H1 (cell line): ENCODE results near the gene BMF. TPM values are rescaled to one million over a fixed set of nuclear protein-coding genes. Genes with fewer than 3 reads are reported as not detected.
"Not testable (repeated sequence)": the region's sequence is repeated elsewhere in the genome, so short reads cannot be mapped to it uniquely, and the experiment has no call there.

Experiments
- CTCF ChIA-PET: fragments of 300-600 bp; sonication (Branson Sonifier 250); formaldehyde crosslinking; loops from one replicate; lab custom pipeline; 2021; ENCODE audit not compliant: partially characterized antibody; lab: Charles Lee
- POLR2A ChIA-PET: fragments of 300-600 bp; sonication (Branson Sonifier 250); formaldehyde crosslinking; loops from one replicate; lab custom pipeline; 2021; ENCODE audit warnings: inconsistent platforms; ENCODE audit not compliant: partially characterized antibody; lab: Charles Lee
- DNase-seq, 2 experiments: peaks; one replicate each; pipeline versions ENCODE4 v3.0.0 to v3.0.0-alpha.2; 2010 to 2022; ENCODE audit warnings: low spot score in 2 of 2, low read depth in 1 of 2, mixed read lengths in 1 of 2
- FAIRE-seq: peaks from 2 replicates; lab custom pipeline; 2011; peaks lifted over from hg19 to GRCh38; lab: Jason Lieb, UNC
- H2AFZ ChIP-seq: 2 replicates; pipeline ENCODE4 v1.8.1; 2012; ENCODE audit warnings: low read length, inconsistent platforms
- H2AK5ac ChIP-seq: 2 replicates; pipeline ENCODE4 v1.6.1; 2013; ENCODE audit warnings: low read depth, low read length
- H2BK120ac ChIP-seq: replicated peaks from 2 replicates; pipeline ENCODE3; 2013; ENCODE audit warnings: low read depth, low read length, inconsistent platforms
- H2BK12ac ChIP-seq: 2 replicates; pipeline ENCODE4 v1.6.1; 2013; ENCODE audit warnings: low read depth, low read length
- H2BK15ac ChIP-seq: 2 replicates; pipeline ENCODE4 v1.6.1; 2013; ENCODE audit warnings: low read length
- H2BK20ac ChIP-seq: 2 replicates; pipeline ENCODE4 v1.6.1; 2013; ENCODE audit warnings: low read length
- H2BK5ac ChIP-seq: 2 replicates; pipeline ENCODE4 v1.6.1; 2013; ENCODE audit warnings: low read depth, low read length
- H3K14ac ChIP-seq: 2 replicates; pipeline ENCODE4 v1.6.1; 2013; ENCODE audit warnings: inconsistent platforms; ENCODE audit not compliant: insufficient read length
- H3K18ac ChIP-seq: 2 replicates; pipeline ENCODE4 v1.6.1; 2013; ENCODE audit warnings: low read length; ENCODE audit errors: extremely low read depth
- H3K23ac ChIP-seq: 2 replicates; pipeline ENCODE4 v1.6.1; 2013; ENCODE audit warnings: inconsistent platforms; ENCODE audit not compliant: insufficient read length
- H3K23me2 ChIP-seq: 2 replicates; pipeline ENCODE4 v1.6.1; 2013; ENCODE audit warnings: low read depth, low read length
- H3K27ac ChIP-seq: 2 replicates; pipeline ENCODE4 v1.6.1; 2011; ENCODE audit warnings: low read depth, low read length, inconsistent platforms
- H3K27me3 ChIP-seq, 4 experiments: replicated peaks in 1 of 4; 1 replicate in 1 of 4; 2 replicates in 3 of 4; pipeline versions ENCODE4 v1.6.1 to v1.8.1; 2011 to 2013; ENCODE audit warnings: low read length in 3 of 4, mild to moderate bottlenecking in 3 of 4, inconsistent platforms in 2 of 4, mixed read lengths in 2 of 4, moderate library complexity in 1 of 4; ENCODE audit not compliant: control insufficient read depth in 3 of 4, insufficient read depth in 3 of 4; ENCODE audit errors: extremely low read depth in 1 of 4
- H3K36me3 ChIP-seq, 4 experiments: 2 replicates each; pipeline versions ENCODE4 v1.6.1 to v1.8.1; 2011 to 2013; ENCODE audit warnings: mild to moderate bottlenecking in 4 of 4, low read length in 3 of 4, moderate library complexity in 2 of 4, control low read depth in 1 of 4, inconsistent platforms in 1 of 4; ENCODE audit not compliant: insufficient read depth in 4 of 4, control insufficient read depth in 2 of 4
- H3K4ac ChIP-seq: replicated peaks from 2 replicates; pipeline ENCODE3; 2013; ENCODE audit warnings: low read length, low read depth, mixed read lengths, inconsistent platforms; ENCODE audit not compliant: insufficient read length
- H3K4me1 ChIP-seq, 4 experiments: replicated peaks in 1 of 4; 1 replicate in 1 of 4; 2 replicates in 3 of 4; pipeline versions ENCODE4 v1.6.1 to v1.8.1; 2011 to 2013; ENCODE audit warnings: low read length in 3 of 4, inconsistent platforms in 2 of 4, mixed read lengths in 1 of 4; ENCODE audit not compliant: insufficient read depth in 4 of 4, control insufficient read depth in 3 of 4
- H3K4me2 ChIP-seq, 2 experiments: 2 replicates each; pipeline versions ENCODE4 v1.6.1 to v1.8.1; 2011 to 2013; ENCODE audit warnings: low read depth in 2 of 2, low read length in 2 of 2, control low read depth in 1 of 2, inconsistent platforms in 1 of 2, mild to moderate bottlenecking in 1 of 2; ENCODE audit not compliant: insufficient read depth in 1 of 2
- H3K4me3 ChIP-seq, 4 experiments: fragments of 200-600, 300-600 bp in 1 of 4; sonication (generic), shearing (Covaris generic), sonication (Bioruptor Twin) in 1 of 4; 2 replicates each; pipeline versions ENCODE4 v1.5.1 to v1.8.1; 2011 to 2016; ENCODE audit warnings: low read length in 4 of 4, low read depth in 3 of 4, control low read depth in 2 of 4, inconsistent platforms in 2 of 4, mild to moderate bottlenecking in 2 of 4, mixed read lengths in 1 of 4, moderate library complexity in 1 of 4; ENCODE audit not compliant: insufficient read depth in 2 of 4; ENCODE audit errors: extremely low read depth in 1 of 4
- H3K56ac ChIP-seq: replicated peaks from 2 replicates; pipeline ENCODE3; 2013; ENCODE audit warnings: low read depth, mild to moderate bottlenecking, mixed read lengths, low read length, inconsistent platforms; ENCODE audit not compliant: insufficient read length
- H3K79me1 ChIP-seq: 2 replicates; pipeline ENCODE4 v1.6.1; 2013; ENCODE audit warnings: low read depth, low read length, control low read depth
- H3K79me2 ChIP-seq, 2 experiments: 2 replicates each; pipeline versions ENCODE4 v1.6.1 to v1.8.1; 2012 to 2013; ENCODE audit warnings: low read length in 2 of 2, mild to moderate bottlenecking in 2 of 2, inconsistent platforms in 1 of 2; ENCODE audit not compliant: insufficient read depth in 2 of 2, control insufficient read depth in 1 of 2
- H3K9ac ChIP-seq, 4 experiments: replicated peaks in 1 of 4; 1 replicate in 1 of 4; 2 replicates in 3 of 4; pipeline versions ENCODE4 v1.6.1 to v1.8.1; 2011 to 2013; ENCODE audit warnings: low read depth in 3 of 4, low read length in 3 of 4, control low read depth in 2 of 4, mild to moderate bottlenecking in 2 of 4, moderate library complexity in 2 of 4, inconsistent platforms in 1 of 4; ENCODE audit errors: extremely low read depth in 1 of 4
- H3K9me3 ChIP-seq, 2 experiments: 2 replicates each; pipeline versions ENCODE4 v1.6.1 to v1.8.1; 2012 to 2013; ENCODE audit warnings: mild to moderate bottlenecking in 2 of 2, moderate library complexity in 2 of 2, control low read depth in 1 of 2, inconsistent platforms in 1 of 2, low read depth in 1 of 2, low read length in 1 of 2, mixed read lengths in 1 of 2; ENCODE audit not compliant: insufficient read depth in 2 of 2
- H4K20me1 ChIP-seq, 2 experiments: replicated peaks in 1 of 2; 2 replicates each; pipeline versions ENCODE3 to v1.8.1; 2011 to 2013; ENCODE audit warnings: inconsistent platforms in 2 of 2, low read length in 2 of 2, mild to moderate bottlenecking in 1 of 2; ENCODE audit not compliant: insufficient read depth in 2 of 2, control insufficient read depth in 1 of 2
- H4K5ac ChIP-seq: 2 replicates; pipeline ENCODE4 v1.6.1; 2013; ENCODE audit warnings: low read length, low read depth, mixed read lengths, inconsistent platforms; ENCODE audit not compliant: insufficient read length
- H4K8ac ChIP-seq: 2 replicates; pipeline ENCODE4 v1.8.0; 2013; ENCODE audit warnings: mild to moderate bottlenecking, moderate library complexity, low read length, inconsistent platforms; ENCODE audit not compliant: insufficient read depth; ENCODE audit errors: extremely low read depth
- H4K91ac ChIP-seq: replicated peaks from 2 replicates; pipeline ENCODE3; 2013; ENCODE audit warnings: low read length, mixed read lengths, inconsistent platforms; ENCODE audit not compliant: insufficient read length
- WGBS, 2 experiments: shearing (Covaris generic) in 1 of 2; methylation state at CpG; one replicate each; pipeline versions ENCODE4 v1.1.6 to v1.1.7; 2013 to 2015; ENCODE audit warnings: low lambda C conversion rate in 2 of 2, mixed read lengths in 2 of 2, inconsistent platforms in 1 of 2, low coverage in 1 of 2, missing lambda C conversion rate in 1 of 2; ENCODE audit not compliant: insufficient replicate concordance in 2 of 2, insufficient coverage in 1 of 2, insufficient read length in 1 of 2; ENCODE audit errors: extremely low coverage in 1 of 2, missing lambda C conversion rate in 1 of 2; 5-methylcytosine and 5-hydroxymethylcytosine counted together
- polyA plus RNA-seq, 7 experiments: library from polyadenylated mRNA; depleted of rRNA in 3 of 7; stranded (reverse) in 5 of 7; unstranded in 2 of 7; fragments of >200 nt in 5 of 7; fragments of 200-250 nt in 2 of 7; gene quantifications; 1 replicate in 5 of 7; 2 replicates in 1 of 7; 4 replicates in 1 of 7; pipeline versions ENCODE4 v1.2.1 to v1.2.3, GENCODE V29; 2011 to 2013; ENCODE audit warnings: missing spikeins in 2 of 7, mixed read lengths in 2 of 7
- total RNA-seq: library from RNA; stranded (reverse); fragmentation: NEBNext Ultra II Directional; extraction: Animal tissue kit (Norgen Biotek cat#: 25700); gene quantifications from 2 replicates; pipeline ENCODE4 v1.2.1, GENCODE V29; 2021

The BMF gene
- total and polyA plus RNA-seq, 2 of the 8 experiments (the other 6 are each of a cell fraction or from before 2014, with no cell fraction given), result 21.2 to 24.2 TPM

- not testable (repeated sequence) for H3K18ac ChIP-seq, DNase-seq, H3K56ac ChIP-seq, H2AFZ ChIP-seq, H2AK5ac ChIP-seq, H2BK120ac ChIP-seq, H3K23ac ChIP-seq, H3K27ac ChIP-seq, H3K23me2 ChIP-seq, H3K79me1 ChIP-seq, H3K14ac ChIP-seq, H2BK15ac ChIP-seq, H3K4me3 ChIP-seq, H2BK5ac ChIP-seq, H4K91ac ChIP-seq, H2BK12ac ChIP-seq, H4K5ac ChIP-seq, H4K8ac ChIP-seq, H4K20me1 ChIP-seq, H3K79me2 ChIP-seq, H3K9me3 ChIP-seq, H3K4ac ChIP-seq, H2BK20ac ChIP-seq, H3K9ac ChIP-seq, H3K36me3 ChIP-seq, H3K27me3 ChIP-seq
- ChIA-PET POLR2A (interaction anchor here (1.3 to 5.3 kb wide), 7 partner anchors 8 to 37 kb away, joined by 6 to 26 read pairs (median 11); partner anchors contain the start of genes BMF and BUB1B), CTCF (interaction anchor here (1.0 to 2.4 kb wide), 8 partner anchors 9 to 70 kb away, joined by 3 to 45 read pairs (median 4); no protein-coding TSS in a partner anchor)
- H3K4me2 ChIP-seq, result peak overlapping the region in 1 of 2 experiments; percentile 82; a peak in 1 of 4 replicates
- H3K4me1 ChIP-seq, result peaks cover 4 to 16% (median 12%) of the 10 kb centered on the region in 4 experiments; a peak in 5 of 7 replicates
- 90% methylated on average over 5 of the region's 5 CpGs; no CpG with 5 or more reads in 1 of the 2 experiments for WGBS, 2 experiments
- peak; percentile 86 for FAIRE-seq
These were observed 15.2 kb upstream of the BMF start for GRCh38 chr15:40123863-40124262.
